Right forelimb (tissue), 1 donor: ENCODE results near the gene RHOXF2.

ENCODE experiments used
- DNase-seq: peaks from one replicate; pipeline ENCODE4 v3.0.0-alpha.2; 2018

Gene RHOXF2

GRCh38 chrX:120205816-120206753 is 47.7 kb downstream of the RHOXF2 start:
- no peak for DNase-seq

- DNase-seq: no peak
These were observed 48.7 kb downstream of the RHOXF2 start for GRCh38 chrX:120207009-120207605.

GRCh38 chrX:120213438-120214265 is 55.2 kb downstream of the RHOXF2 start:
- DNase-seq: peak; percentile 55
